Natural killer cell (primary cell): Measurements from ENCODE around the gene ZC3H12C. TPM values are rescaled to one million over a fixed set of nuclear protein-coding genes. Genes with fewer than 3 reads are reported as not detected.

Experiments
- ATAC-seq, 3 donors: fragments of 150-1000 bp in 2 of 3; fragments of 200-7000 bp in 1 of 3; cut with Tn5 transposase; 1 replicate in 1 of 3; 2 replicates in 2 of 3; pipeline ENCODE4 v1.10.0; 2021; ENCODE audit warnings: mild to moderate bottlenecking in 2 of 3, moderate library complexity in 2 of 3
- DNase-seq, 2 donors: peaks; one replicate each; pipeline versions ENCODE4 v3.0.0 to v3.0.0-alpha.2; 2013 to 2021; ENCODE audit warnings: mixed read lengths in 1 of 2
- H3K27ac ChIP-seq: one replicate; pipeline ENCODE4 v1.5.1; 2013; ENCODE audit warnings: mild to moderate bottlenecking, low read length
- H3K27me3 ChIP-seq: one replicate; pipeline ENCODE4 v1.6.1; 2013; ENCODE audit warnings: low read length; ENCODE audit not compliant: control insufficient read depth, insufficient read depth
- H3K36me3 ChIP-seq: one replicate; pipeline ENCODE4 v1.6.1; 2013; ENCODE audit warnings: low read length; ENCODE audit not compliant: control insufficient read depth, insufficient read depth
- H3K4me1 ChIP-seq: one replicate; pipeline ENCODE4 v1.6.1; 2013; ENCODE audit warnings: low read length; ENCODE audit not compliant: control insufficient read depth, insufficient read depth
- H3K4me3 ChIP-seq: one replicate; pipeline ENCODE4 v1.5.1; 2013; ENCODE audit warnings: low read length
- H3K9me3 ChIP-seq: one replicate; pipeline ENCODE4 v1.6.1; 2013; ENCODE audit warnings: low read length; ENCODE audit not compliant: control insufficient read depth, insufficient read depth
- H3K27ac Mint-ChIP-seq, 2 donors: one replicate each; pipeline ENCODE4 v1.8.0; 2022; ENCODE audit warnings: mild to moderate bottlenecking in 2 of 2, mixed read lengths in 2 of 2, moderate library complexity in 1 of 2
- H3K27me3 Mint-ChIP-seq, 2 donors: one replicate each; pipeline ENCODE4 v1.8.0; 2022; ENCODE audit warnings: low read depth in 2 of 2, mixed read lengths in 2 of 2
- H3K36me3 Mint-ChIP-seq: one replicate; pipeline ENCODE4 v1.8.0; 2022; ENCODE audit warnings: mixed read lengths
- H3K4me1 Mint-ChIP-seq, 2 donors: one replicate each; pipeline ENCODE4 v1.8.0; 2022; ENCODE audit warnings: mixed read lengths in 2 of 2
- H3K4me3 Mint-ChIP-seq: one replicate; pipeline ENCODE4 v1.8.0; 2022; ENCODE audit warnings: mild to moderate bottlenecking, moderate library complexity, mixed read lengths
- H3K9me3 Mint-ChIP-seq, 2 donors: one replicate each; pipeline ENCODE4 v1.8.0; 2022; ENCODE audit warnings: mixed read lengths in 2 of 2
- CTCF ChIP-seq: fragments of 200-600 bp; IDR thresholded peaks from one replicate; pipeline ENCODE4 v1.8.0; 2022; ENCODE audit warnings: antibody characterized with exemption
- WGBS: methylation state at CpG from one replicate; pipeline ENCODE4 v1.1.7; 2013; ENCODE audit warnings: missing lambda C conversion rate; ENCODE audit not compliant: insufficient coverage; 5-methylcytosine and 5-hydroxymethylcytosine counted together
- intact Hi-C: fragments of 100-400 bp; cut with micrococcal nuclease; formaldehyde crosslinking; loops from one replicate; pipeline ENCODE4 v1.14.2; 2022
- total RNA-seq, 4 donors: library from RNA; stranded (reverse); fragments of 120-200 nt in 1 of 4; gene quantifications; one replicate each; pipeline versions ENCODE4 v1.2.3 to v1.2.4, GENCODE V29; 2013 to 2022

Gene ZC3H12C
- total RNA-seq, 3 donors from 2014 or later (not counting 1 experiment from before 2014, with no cell fraction given) = 0.16 to 0.45 TPM; not detected in 1

GRCh38 chr11:110199184-110199981 is 106.2 kb downstream of the ZC3H12C start:
- Mint-ChIP-seq H3K4me3 (no peak overlapping the region), H3K27ac (no peak overlapping the region), H3K4me1 (no peaks in the 10 kb centered on the region), H3K27me3 (peaks cover 0 to 2% of the 10 kb centered on the region in 2 donors), H3K9me3 (no peaks in the 10 kb centered on the region), H3K36me3 (no peaks in the 10 kb centered on the region)
- H3K4me1 ChIP-seq = no peaks in the 10 kb centered on the region
- H3K36me3 ChIP-seq = no peaks in the 10 kb centered on the region
- no peaks in the 10 kb centered on the region for H3K9me3 ChIP-seq
- no peak for TF ChIP-seq CTCF
- intact Hi-C loops = no loop called here
- ATAC-seq (no peak), DNase-seq (no peak)
- no peak overlapping the region for H3K27ac ChIP-seq
- no peak overlapping the region for H3K4me3 ChIP-seq
- no peaks in the 10 kb centered on the region for H3K27me3 ChIP-seq
- 87% methylated on average over 3 of the region's 4 CpGs for WGBS

- Mint-ChIP-seq H3K27ac (no peak overlapping the region), H3K36me3 (no peaks in the 10 kb centered on the region), H3K4me3 (no peak overlapping the region), H3K9me3 (no peaks in the 10 kb centered on the region), H3K4me1 (no peaks in the 10 kb centered on the region), H3K27me3 (peaks cover 0 to 5% of the 10 kb centered on the region in 2 donors)
- Histone ChIP-seq H3K4me3 (no peak overlapping the region), H3K36me3 (no peaks in the 10 kb centered on the region), H3K9me3 (no peaks in the 10 kb centered on the region), H3K27me3 (no peaks in the 10 kb centered on the region), H3K27ac (no peak overlapping the region), H3K4me1 (no peaks in the 10 kb centered on the region)
- TF ChIP-seq CTCF = no peak
- intact Hi-C loops = no loop called here
- ATAC-seq = no peak
- DNase-seq = no peak
- 89% methylated on average over 6 of the region's 6 CpGs for WGBS
Measured at GRCh38 chr11:110200241-110200640, 107.0 kb downstream of the ZC3H12C start.

GRCh38 chr11:110200836-110201235 is 107.6 kb downstream of the ZC3H12C start:
- ATAC-seq (no peak), DNase-seq (no peak)
- H3K4me1 ChIP-seq = no peaks in the 10 kb centered on the region
- Mint-ChIP-seq H3K27me3 (peaks cover 0 to 5% of the 10 kb centered on the region in 2 donors), H3K27ac (no peak overlapping the region), H3K4me1 (no peaks in the 10 kb centered on the region), H3K36me3 (no peaks in the 10 kb centered on the region), H3K4me3 (no peak overlapping the region), H3K9me3 (no peaks in the 10 kb centered on the region)
- intact Hi-C loops = loop anchor here (1.0 kb wide), 3 partner anchors 175 to 1029 kb away; no protein-coding TSS in a partner anchor
- no peaks in the 10 kb centered on the region for H3K9me3 ChIP-seq
- no peak overlapping the region for H3K27ac ChIP-seq
- H3K36me3 ChIP-seq = no peaks in the 10 kb centered on the region
- no peak overlapping the region for H3K4me3 ChIP-seq
- H3K27me3 ChIP-seq = no peaks in the 10 kb centered on the region
- 90% methylated on average over 9 of the region's 10 CpGs for WGBS
- no peak for TF ChIP-seq CTCF
